Frontal cortex (tissue), 4 donors: ENCODE results near the gene PHYH. TPM values are rescaled to one million over a fixed set of nuclear protein-coding genes. Genes with fewer than 3 reads are reported as not detected.

Experiments used
- DNase-seq, 2 donors: peaks; one replicate each; pipeline ENCODE4 v3.0.0; 2012; ENCODE audit warnings: low spot score in 2 of 2
- FAIRE-seq: peaks from 2 replicates; lab custom pipeline; 2012; peaks lifted over from hg19 to GRCh38; lab: Jason Lieb, UNC
- total RNA-seq: library from RNA; depleted of rRNA; stranded (reverse); fragments of >200 nt; gene quantifications from one replicate; pipeline ENCODE4 v1.2.3, GENCODE V29; 2014
- donor health status: control.
- donor health status: control.
- donor health status: control.

PHYH gene
- total RNA-seq, 1 donor from 2014 or later, result 27.3 TPM

DNA sequence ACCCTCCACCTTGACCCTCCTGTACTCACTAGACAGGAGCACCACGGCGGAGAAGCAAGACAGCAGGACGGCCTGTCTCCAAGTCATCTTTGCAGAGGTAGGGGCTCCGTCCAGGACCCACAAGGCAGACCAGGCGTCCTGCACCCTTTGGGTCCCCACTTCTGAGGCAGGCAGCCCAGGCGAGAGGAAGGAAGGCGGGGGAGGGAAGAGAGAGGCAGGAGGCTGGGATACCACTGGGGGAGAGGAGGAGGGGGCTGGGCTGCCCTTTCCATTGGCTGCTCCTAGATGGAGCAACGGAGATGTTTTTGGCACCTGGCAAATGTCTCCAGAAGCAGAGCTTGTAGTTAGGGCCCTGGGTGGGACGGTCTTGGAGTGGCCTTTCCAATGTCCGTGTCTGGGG is 65.7 kb downstream of the PHYH start, which contains the start of gene UCMA:
TSS of gene UCMA (minus strand) at position 203 of the 400 bp plus-strand sequence. CDS start at position 87, 116 bp downstream.
- DNase-seq (no peak), FAIRE-seq (no peak)

DNA sequence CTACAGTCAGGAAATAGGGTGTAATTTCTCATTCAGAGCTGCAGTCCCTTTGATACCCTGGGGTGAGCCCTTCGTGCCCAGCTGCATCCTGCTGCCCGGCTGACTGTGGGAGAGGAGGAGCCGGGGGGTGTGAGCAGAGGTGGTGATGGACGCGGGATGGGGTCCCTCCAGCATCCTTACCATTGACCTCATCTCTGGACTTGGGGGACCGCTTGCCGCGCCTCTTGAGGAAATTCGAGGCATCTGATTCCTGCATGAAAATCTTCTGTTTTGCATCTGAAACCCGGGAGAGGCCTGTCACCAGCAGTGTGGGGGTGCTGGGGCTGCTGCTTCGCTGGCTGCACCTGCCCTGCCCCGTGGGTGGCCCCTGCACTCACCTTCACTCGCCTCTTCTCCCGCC is 66.5 kb downstream of the PHYH start:
- DNase-seq (no peak), FAIRE-seq (no peak)

DNA sequence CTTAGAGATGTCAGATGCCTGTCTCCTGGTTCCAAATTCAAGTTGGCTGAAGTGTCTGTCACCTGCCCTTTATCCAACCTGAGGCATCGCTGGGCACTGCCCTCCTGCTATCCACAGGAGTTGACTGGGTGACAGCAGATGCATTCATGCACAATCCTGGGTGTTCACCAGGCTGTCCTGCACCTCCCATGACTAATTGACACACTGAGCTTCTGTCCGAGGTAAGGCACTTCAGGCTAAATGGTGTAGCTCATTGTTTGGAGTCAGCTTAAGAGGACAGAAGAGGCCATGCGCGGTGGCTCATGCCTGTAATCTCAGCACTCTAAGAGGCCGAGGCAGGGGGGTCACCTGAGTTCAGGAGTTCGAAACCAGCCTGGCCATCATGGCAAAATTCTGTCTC is 68.1 kb downstream of the PHYH start:
- DNase-seq (no peak), FAIRE-seq (no peak)

DNA sequence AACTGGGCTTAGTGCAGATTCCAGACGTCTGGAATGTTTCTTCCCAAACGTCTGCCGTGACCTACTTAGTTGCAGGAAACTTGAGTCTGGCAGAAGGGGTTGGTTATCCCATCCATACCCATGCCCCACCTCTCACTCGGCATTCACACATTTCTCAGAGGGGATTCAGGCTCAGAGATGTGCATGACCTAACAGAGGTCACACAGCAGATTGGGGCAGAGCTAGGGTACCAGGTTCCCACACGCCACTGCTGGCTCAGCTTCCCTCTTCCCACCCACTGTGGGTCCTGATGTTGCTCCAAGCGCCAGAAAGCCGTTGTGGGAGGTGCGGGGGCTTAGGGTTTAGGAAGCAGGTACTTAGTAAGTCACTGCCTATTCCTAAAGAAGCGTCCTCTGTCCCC is 68.7 kb downstream of the PHYH start:
- DNase-seq, result no peak
- FAIRE-seq, result no peak

Other genes with a start within 250 kb of the PHYH start
- 75.4 TPM for gene OPTN, start 199.9 kb downstream of the PHYH start, total RNA-seq
- gene MCM10, start 138.5 kb downstream of the PHYH start, total RNA-seq, result 2.4 TPM
- not detected for gene UCMA, start 65.7 kb downstream of the PHYH start, total RNA-seq
- gene SEPHS1, start 48.2 kb upstream of the PHYH start, total RNA-seq, result 38.7 TPM
- 9.8 TPM for gene BEND7, start 228.9 kb upstream of the PHYH start, total RNA-seq